ENCODE measurements around the gene TMEM169.
"Not testable (repeated sequence)": the region's sequence is repeated elsewhere in the genome, so short reads cannot be mapped to it uniquely, and the experiment has no call there.

Gene TMEM169

GRCh38 chr2:216131175-216131926 is 49.6 kb downstream of the TMEM169 start:
- no peak for DNase-seq (ENCODE audit: low read depth)

DNA sequence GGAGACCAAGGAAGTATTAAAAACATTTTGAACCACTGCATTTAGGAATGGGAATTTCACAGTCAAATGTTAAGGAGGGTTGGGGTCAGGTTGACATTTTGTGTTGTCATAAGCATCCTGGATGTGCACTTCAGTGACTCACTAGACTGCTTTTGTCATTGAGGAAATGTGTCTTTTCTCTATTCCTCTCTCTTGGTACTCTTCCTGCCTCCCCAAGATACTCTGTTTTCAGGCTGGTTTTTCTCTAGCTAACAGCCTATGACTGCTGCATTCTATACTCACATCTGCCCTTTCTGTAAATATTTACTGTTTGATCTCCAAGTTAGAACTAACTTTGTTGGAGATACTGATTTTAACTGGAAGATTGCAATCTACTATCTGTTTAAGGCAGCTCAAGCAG is 50.9 kb downstream of the TMEM169 start:
- DNase-seq (ENCODE audit: low read depth), result no peak

GRCh38 chr2:216133397-216133796 is 51.7 kb downstream of the TMEM169 start:
- DNase-seq (ENCODE audit: low read depth), result no peak

DNA sequence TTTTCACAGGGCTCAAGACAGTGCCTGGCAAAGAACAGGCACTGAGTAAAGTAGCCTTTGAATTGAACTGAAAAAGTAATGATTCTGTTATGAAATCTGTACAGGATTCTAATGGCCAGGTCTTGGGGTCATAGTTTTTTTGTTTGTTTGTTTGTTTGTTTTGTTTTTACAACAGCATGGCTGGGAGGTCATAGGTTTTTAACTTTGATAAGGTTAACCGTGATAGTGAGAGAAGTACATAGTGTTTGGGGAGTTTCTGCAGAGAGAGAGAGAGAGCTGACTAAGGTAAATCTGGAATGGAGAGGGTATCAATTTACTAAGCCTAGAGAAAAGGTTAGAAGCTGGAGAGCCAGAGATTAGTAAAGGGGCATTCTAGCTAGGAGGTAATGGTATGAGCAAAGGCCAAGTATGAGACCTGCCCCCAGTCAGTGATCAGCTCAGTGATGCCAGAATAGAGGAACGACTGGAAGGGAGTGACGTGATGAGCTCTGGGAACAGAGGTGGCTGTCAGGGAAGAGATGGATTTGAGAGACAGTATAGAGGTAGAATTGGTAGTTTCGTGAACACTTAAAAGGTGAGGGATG is 53.3 kb downstream of the TMEM169 start:
- DNase-seq (ENCODE audit: low read depth), result no peak

GRCh38 chr2:216139884-216140283 is 58.2 kb downstream of the TMEM169 start:
- no peak for DNase-seq (ENCODE audit: low read depth)

- DNase-seq (ENCODE audit: low read depth), result not testable (repeated sequence)
Observed at GRCh38 chr2:216141516-216141915, 59.8 kb downstream of the TMEM169 start.

- peak; percentile 39 for DNase-seq (ENCODE audit: low read depth)
Observed at GRCh38 chr2:216142540-216142939, 60.8 kb downstream of the TMEM169 start.

DNA sequence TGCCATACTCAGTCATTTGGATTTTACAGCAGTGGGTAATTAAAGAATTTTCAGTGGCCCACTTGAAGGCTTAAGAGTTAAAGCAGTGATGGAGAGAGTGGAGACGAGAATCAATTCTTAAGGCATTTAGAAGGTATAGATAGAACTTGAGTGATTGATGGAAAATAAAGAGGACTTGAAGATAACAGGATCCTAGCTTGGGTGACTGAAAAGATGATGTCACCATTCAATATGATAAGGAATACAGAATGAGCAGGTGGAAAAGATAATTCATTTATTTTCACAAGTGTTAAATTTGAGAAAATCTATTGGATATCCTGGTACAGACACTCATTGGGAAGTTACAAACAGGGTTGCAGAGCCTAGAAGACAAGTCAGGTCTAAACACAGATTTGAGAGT is 62.7 kb downstream of the TMEM169 start:
- no peak for DNase-seq (ENCODE audit: low read depth)

GRCh38 chr2:216144857-216145256 is 63.1 kb downstream of the TMEM169 start:
- no peak for DNase-seq (ENCODE audit: low read depth)

- no peak for DNase-seq (ENCODE audit: low read depth)
Observed at GRCh38 chr2:216146573-216146972, 64.9 kb downstream of the TMEM169 start.

DNA sequence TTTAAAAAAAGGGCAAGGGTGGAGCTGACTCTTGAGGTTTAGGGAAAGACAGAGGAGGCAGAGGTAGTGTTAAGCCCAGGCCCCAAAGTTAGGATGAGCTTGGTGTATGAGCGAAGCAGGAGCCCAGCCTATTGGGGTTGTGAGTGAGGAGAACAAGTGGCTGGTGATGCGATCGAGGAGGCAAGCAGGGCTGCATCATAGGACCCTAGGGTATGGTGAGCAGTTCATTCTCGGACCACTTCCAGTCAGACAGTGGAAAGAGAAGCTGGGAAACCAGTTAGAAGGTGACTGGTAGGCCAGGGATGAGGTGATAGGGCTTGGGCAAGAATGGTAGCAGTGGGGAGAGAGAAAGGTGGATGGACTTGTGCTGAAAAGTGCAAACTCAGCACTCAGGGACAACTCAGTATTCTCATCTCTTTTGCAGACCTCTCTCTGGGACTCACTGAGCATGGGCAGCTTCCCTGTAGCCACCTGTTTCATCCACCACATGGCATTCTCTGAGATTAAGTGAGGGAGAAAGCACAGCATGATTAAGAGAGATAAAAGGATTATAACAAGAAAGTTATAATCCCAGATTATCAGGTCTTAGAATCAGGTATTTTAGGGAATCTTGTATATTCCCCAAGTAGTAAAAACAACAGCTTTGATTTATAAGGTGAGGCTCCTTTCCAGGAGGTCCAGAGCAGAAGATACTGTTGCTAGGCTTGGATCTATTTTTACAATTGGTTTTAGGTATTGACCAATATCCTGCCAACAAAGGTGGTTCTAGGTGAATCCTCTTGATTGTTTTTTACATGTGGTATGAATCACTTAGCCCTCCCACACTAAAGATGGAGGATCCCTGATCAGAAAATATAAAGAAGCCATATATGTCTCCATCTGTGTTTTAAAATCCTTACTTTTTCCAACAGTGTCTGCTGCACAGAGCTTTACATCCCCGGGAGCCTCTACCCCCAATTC is 65.7 kb downstream of the TMEM169 start:
- DNase-seq (ENCODE audit: low read depth), result no peak

DNA sequence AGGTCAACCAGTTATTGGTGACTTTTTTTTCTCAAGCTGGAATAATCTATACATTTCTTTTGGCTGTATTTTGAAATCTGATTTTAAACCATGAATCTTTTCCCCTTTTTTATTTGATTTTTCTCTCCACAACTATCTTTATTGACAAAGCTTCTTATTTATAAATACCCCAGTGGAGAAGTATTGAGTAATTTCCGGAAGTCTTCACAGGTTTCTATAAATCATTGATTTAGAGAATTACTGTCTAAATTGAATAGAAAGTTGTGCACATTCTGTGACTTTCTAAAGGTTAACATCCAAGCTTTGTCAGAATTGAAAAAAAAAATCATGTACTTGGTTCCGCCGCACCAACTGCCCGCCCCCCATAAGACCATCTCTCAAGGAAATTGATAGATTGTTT is 67.3 kb downstream of the TMEM169 start:
- no peak for DNase-seq (ENCODE audit: low read depth)

GRCh38 chr2:216149741-216150140 is 68.0 kb downstream of the TMEM169 start:
- no peak for DNase-seq (ENCODE audit: low read depth)

DNA sequence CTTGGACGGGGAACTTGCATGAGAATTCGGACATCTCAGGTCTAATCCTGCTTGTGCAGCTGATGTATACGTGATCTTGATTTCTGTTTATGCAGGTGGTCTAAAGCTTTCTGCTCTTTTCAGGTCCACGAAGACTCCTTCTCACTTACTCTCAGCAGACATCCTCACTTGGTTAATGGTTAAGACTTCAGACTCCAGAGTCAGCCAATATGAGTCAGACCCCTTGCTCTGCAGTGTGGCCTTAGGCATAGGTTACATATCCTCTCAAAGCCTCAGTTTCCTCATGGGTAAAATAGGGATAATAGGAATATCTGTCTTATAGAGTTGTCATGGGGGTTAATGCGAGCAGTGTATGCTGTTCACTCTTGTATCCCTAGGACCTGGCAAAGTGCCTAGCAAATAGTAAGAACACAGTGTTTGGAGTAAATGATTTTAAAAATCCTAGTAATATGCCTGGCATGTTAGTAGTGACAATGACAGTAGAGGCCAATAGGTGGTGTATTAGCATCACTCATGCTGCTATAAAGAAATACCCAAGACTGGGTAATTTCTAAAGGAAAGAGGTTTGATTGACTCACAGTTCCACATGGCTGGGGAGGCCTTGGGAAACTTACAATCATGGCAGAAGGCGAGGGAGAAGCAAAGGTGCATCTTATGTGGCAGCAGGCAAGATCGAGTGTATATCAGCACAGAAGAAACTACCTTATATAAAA is 69.8 kb downstream of the TMEM169 start:
- DNase-seq (ENCODE audit: low read depth), result no peak
